ENCODE measurements around the gene BABAM2. TPM values are rescaled to one million over a fixed set of nuclear protein-coding genes. Genes with fewer than 3 reads are reported as not detected.
A peak's percentile ranks its signal among the peaks of the same experiment; 100 is the strongest.

Gene BABAM2
- total and polyA plus RNA-seq, 11 donors: 22.2 to 75.1 (median 62.5) TPM

DNA sequence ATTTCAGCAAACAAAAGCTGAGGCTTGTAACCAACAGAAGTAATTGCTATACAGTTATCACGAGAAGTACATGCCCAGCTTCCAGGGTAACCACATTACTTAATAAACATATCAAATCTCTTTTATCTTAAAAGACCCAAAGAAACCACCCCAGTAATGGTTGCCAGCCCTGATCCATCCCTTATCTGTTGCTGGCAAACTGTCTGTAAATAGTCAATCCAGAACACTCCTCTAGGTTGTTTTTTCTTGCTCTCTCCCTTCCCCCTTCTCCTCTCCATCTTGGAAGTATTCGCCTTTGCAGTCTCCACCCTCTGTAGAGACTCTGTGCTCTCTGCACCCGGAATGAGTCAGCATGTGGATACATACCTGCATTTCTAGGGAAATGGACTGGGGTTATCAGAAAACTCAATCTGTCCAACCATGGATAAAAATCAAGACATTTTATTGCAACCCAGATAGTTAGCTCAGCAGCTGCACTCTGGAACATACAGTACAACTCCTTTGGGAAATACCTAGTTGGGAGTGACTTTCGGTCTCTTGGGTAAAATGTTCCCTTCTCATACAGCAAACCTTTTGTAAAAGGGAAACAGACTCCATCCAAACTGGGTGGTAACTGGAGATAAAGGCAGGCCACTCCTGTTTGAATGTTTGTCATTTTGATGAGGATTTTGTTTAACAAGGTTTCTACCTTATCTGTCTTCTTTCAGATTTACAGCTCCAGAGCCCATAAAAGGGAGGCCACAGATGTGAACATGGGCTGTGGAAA lies 378.7 kb downstream of the BABAM2 start:
- ATAC-seq (peak; percentile 63 to 75 (median 70)), DNase-seq (peak in 1 of 5 donors; percentile 36)
- H3K27me3 ChIP-seq: no peaks in the 10 kb centered on the region
- H3K27ac ChIP-seq: peak overlapping the region in 10 of 12 donors; percentile 6 to 58 (median 42)
- peaks cover 3 to 43% (median 20%) of the 10 kb centered on the region in 12 donors for H3K4me1 ChIP-seq
- WGBS, 4 donors: 50 to 64% (median 55%) methylated on average over 4 of the region's 4 CpGs
- H3K9me3 ChIP-seq: no peaks in the 10 kb centered on the region
- no peak for TF ChIP-seq POLR2A (IDR thresholded peaks at IDR 0.05)
- TF ChIP-seq, protein P1, sequence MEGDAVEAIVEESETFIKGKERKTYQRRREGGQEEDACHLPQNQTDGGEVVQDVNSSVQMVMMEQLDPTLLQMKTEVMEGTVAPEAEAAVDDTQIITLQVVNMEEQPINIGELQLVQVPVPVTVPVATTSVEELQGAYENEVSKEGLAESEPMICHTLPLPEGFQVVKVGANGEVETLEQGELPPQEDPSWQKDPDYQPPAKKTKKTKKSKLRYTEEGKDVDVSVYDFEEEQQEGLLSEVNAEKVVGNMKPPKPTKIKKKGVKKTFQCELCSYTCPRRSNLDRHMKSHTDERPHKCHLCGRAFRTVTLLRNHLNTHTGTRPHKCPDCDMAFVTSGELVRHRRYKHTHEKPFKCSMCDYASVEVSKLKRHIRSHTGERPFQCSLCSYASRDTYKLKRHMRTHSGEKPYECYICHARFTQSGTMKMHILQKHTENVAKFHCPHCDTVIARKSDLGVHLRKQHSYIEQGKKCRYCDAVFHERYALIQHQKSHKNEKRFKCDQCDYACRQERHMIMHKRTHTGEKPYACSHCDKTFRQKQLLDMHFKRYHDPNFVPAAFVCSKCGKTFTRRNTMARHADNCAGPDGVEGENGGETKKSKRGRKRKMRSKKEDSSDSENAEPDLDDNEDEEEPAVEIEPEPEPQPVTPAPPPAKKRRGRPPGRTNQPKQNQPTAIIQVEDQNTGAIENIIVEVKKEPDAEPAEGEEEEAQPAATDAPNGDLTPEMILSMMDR (IDR thresholded peaks at IDR 0.05): no peak
- H3K4me3 ChIP-seq: no peak overlapping the region
- H3K36me3 ChIP-seq: no peaks in the 10 kb centered on the region
- intact Hi-C loops (cut with DNase I): no loop called here

DNA sequence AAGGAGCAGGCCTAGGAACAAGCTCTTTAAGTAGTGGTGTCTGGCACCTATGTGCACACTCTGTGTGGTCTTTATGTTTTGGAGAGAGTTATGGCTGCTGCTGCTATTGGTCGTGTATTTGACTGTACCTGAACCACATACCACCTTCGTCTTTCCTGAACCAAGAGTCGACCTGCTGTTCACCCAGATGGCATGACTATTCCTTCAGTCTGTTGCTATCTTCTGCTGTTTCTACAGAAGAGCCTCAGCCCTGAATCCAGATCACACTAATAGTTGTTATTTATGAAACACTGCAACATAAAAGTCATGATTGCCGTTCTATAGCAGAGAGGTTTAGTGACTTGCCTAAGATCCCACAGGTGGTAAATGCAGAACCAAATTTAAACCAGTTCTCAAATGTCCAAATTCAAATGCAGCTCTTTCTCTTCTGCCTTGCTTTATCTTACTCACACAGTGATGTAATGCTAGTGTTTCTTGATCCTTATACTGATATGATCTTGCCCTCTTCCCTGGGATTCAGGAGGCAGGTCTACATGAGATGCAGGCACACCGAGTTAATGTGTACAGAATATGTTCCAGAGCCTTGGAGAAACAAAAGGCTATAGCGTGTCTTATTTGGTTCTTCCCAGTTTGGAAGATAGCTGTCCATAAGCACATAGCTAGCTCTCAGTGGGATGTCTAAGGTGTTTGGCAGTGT lies 380.1 kb downstream of the BABAM2 start:
- WGBS, 4 donors: 94 to 96% (median 95%) methylated on average over 6 of the region's 6 CpGs
- Histone ChIP-seq H3K9me3 (no peaks in the 10 kb centered on the region), H3K36me3 (no peaks in the 10 kb centered on the region), H3K27ac (peak overlapping the region in 4 of 12 donors; percentile 47 to 58 (median 55)), H3K27me3 (no peaks in the 10 kb centered on the region), H3K4me3 (no peak overlapping the region), H3K4me1 (peaks cover 3 to 57% (median 27%) of the 10 kb centered on the region in 12 donors)
- TF ChIP-seq, protein P1 (IDR thresholded peaks at IDR 0.05): no peak
- no peak for TF ChIP-seq POLR2A (IDR thresholded peaks at IDR 0.05)
- ATAC-seq: no peak
- intact Hi-C loops (cut with DNase I): loop anchor here in 3 of 10 donors (5.0 to 10.0 kb wide), 2 partner anchors 122 to 124 kb away; partner anchors contain the start of gene FOSL2 (in 3 of the 3)
- no peak for DNase-seq

DNA sequence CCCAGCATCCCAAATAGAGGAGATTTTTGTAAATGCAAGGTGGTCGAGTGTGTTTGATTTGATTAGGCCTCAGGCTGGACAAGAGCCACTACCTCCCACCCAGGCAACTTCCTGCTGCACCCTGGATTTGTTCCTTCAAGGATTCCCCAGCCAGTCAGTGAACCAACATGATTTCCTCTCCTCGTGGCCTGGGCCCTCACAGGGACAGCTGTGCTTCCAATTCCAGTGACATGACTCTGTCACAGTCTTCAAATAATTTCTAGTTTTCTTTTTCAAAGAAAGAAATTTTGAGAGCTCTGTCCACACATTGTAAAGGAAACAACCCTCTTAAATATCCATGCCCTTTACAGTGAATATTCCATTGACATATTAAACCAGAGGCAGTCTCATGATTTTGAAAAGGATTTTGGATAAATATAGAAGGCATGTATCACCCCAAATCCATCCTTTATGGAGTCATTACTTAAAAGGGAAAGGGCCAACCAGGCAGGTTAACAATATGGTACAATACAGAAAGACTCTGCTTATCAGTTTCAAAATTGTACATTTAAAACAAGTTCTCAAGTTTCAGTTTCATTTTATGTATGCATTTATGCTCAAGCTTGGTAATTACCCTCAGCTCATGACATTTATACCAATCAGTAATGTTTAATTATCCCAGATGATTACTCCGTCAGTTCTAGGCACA lies 380.8 kb downstream of the BABAM2 start:
- Histone ChIP-seq H3K36me3 (no peaks in the 10 kb centered on the region), H3K27me3 (no peaks in the 10 kb centered on the region), H3K27ac (peak overlapping the region in 3 of 12 donors; percentile 41 to 53 (median 42)), H3K4me3 (no peak overlapping the region), H3K9me3 (no peaks in the 10 kb centered on the region), H3K4me1 (peaks cover 3 to 65% (median 34%) of the 10 kb centered on the region in 12 donors)
- intact Hi-C loops (cut with DNase I): loop anchor here in 3 of 10 donors (5.0 to 10.0 kb wide), 2 partner anchors 121 to 123 kb away; partner anchors contain the start of gene FOSL2 (in 3 of the 3)
- WGBS, 4 donors: 51 to 72% (median 53%) methylated on average over 3 of the region's 3 CpGs
- no peak for TF ChIP-seq POLR2A (IDR thresholded peaks at IDR 0.05)
- TF ChIP-seq, protein P1 (IDR thresholded peaks at IDR 0.05): no peak
- no peak for ATAC-seq
- DNase-seq: no peak

All from heart left ventricle (tissue), 16 donors.